ENCODE data around the gene DNAJC21.
"Not testable (repeated sequence)": the region's sequence is repeated elsewhere in the genome, so short reads cannot be mapped to it uniquely, and the experiment has no call there.

DNAJC21 gene

GRCh38 chr5:34929134-34929719 lies at the start of gene DNAJC21:
DNAJC21 (plus strand) TSS chr5:34929559; CDS start chr5:34929820, 261 bp downstream.
- DNase-seq (ENCODE audit: low spot score) = peak; percentile 96

DNA sequence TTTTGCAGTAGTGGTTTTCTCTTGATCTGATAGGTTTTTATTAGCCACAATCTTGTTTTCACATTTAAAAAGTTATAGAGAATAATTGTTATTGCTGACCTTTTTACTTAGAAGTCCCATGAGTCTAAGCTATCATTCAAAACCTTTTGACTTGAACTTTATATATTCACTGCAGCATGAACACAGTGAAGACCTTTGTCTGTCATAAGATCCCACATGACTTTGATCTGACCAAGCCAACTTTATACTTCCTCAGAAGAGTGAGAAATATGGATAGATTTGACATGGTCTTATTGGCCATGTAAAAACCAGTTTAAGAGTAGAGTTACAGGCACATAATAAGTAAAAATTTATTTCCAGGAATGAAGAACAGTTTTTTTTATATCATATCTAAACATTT lies 48.1 kb upstream of the DNAJC21 start:
- no peak for DNase-seq (ENCODE audit: low spot score)

DNA sequence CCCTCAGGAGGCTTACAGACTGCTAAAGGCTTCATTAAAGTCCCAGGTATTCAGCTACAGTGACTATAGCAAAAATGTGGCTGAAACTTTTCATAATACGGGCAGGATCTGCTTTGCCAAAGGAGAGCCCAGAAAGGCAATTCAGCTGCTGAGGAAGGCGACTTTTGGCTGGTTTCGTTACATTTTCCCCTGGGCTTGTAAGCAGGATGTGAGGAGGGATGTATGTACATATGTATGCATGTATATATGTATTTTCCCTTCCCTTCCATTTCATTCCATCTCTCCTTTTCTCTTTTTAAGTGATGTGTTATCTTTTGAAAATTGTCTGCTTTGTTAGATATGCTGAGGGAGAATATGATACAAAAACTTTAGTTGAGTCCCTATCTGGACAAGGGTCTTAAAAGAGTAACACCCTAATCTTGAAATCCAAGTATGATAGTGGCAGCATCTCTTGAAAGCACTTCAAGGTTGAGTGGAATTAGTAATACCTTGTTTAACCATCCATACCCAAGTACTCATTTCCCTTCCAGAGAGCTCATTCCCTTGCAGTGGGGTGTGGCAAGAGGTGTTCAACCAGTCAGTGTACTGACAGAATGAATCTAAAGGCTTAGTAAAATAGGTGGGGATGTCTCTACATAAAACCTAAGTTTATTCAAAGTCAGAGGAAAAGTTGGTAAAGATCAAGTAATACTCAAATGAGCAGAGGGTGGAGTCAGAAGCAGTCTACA lies 42.8 kb upstream of the DNAJC21 start:
- no peak for DNase-seq (ENCODE audit: low spot score)

- no peak for DNase-seq (ENCODE audit: low spot score)
Observed at GRCh38 chr5:34889394-34889793, 40.0 kb upstream of the DNAJC21 start.

DNA sequence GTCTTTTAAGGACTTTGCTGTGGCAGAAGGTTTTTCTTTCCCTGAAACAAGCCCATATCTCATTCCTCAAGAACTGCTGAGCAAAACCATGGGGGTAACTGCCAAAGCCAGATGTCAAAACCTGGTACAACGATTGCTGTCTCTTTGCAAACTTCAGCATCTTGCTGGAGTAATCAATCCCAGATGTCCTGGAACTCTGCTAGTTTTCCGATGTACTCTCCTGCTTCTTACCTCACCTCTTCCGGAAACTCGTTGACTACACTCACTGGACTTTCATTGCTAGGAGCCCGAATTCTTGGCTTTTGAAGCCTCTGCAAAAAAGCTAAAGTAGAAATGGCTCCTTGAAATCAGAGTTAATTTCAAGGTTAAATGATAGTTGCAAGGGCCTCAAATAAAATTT lies 37.4 kb upstream of the DNAJC21 start:
- no peak for DNase-seq (ENCODE audit: low spot score)

DNA sequence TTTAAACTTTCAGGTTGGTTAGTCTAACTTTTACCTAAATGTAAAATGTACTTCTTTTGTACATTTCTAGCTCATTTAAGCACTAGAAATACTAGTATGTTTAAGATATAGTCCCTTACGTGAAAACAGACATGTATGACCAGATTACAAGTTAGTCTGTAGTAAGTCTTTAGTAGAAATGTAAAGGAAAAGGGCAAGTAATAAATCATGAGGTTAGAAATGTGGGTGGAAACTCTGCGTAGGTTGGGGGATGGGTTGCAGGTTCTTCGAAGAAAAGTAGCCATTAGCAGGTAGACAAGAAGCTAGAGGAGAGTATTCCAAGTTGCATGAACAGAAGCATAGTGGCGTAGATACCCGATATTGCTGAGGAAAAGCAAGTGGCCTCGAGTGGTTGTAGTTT lies 36.9 kb upstream of the DNAJC21 start:
- DNase-seq (ENCODE audit: low spot score) = no peak

GRCh38 chr5:34894716-34895115 lies 34.6 kb upstream of the DNAJC21 start:
- DNase-seq (ENCODE audit: low spot score) = no peak

GRCh38 chr5:34895641-34896419 lies 33.5 kb upstream of the DNAJC21 start:
- no peak for DNase-seq (ENCODE audit: low spot score)

- DNase-seq (ENCODE audit: low spot score) = no peak
Observed at GRCh38 chr5:34897646-34898045, 31.7 kb upstream of the DNAJC21 start.

- DNase-seq (ENCODE audit: low spot score) = peak; percentile 58
Observed at GRCh38 chr5:34898258-34898895, 31.0 kb upstream of the DNAJC21 start.

GRCh38 chr5:34899066-34899465 lies 30.3 kb upstream of the DNAJC21 start:
- no peak for DNase-seq (ENCODE audit: low spot score)

DNA sequence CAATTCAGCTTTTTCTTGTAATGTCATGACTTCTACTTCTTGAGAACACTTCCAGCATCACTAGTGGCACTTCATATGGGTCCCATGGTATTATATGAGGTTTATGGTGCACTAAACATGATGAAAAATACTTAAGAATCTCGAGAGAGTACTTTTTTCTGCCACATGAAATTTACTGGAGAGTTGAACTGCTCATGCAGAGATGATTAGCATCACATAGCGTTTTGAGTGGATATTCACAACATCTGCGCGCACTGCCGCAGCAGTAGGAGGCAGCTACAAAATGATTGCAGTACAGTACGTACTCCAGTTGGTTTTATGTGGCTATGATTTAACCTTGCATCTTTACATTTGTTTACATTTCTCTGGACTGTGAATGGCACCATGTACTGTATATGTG lies 28.7 kb upstream of the DNAJC21 start:
- no peak for DNase-seq (ENCODE audit: low spot score)

DNA sequence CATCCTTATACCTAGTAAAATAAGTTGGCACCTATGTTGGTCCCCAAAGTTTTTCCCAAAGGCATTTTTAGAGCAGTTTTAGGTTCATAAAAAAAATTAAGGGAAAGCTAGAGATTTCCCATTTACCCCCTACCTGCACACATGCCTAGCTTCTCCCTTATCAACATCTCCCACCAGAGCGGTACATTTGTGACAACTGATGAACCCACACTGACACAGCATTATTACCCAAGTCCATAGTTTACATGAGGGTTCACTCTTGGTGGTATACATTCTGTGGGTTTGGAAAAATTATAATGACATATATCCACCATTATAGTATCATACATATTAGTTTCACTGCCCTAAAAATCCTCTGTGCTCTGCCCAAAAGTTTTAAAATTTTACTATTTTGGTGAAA lies 26.1 kb upstream of the DNAJC21 start:
- DNase-seq (ENCODE audit: low spot score) = no peak

DNA sequence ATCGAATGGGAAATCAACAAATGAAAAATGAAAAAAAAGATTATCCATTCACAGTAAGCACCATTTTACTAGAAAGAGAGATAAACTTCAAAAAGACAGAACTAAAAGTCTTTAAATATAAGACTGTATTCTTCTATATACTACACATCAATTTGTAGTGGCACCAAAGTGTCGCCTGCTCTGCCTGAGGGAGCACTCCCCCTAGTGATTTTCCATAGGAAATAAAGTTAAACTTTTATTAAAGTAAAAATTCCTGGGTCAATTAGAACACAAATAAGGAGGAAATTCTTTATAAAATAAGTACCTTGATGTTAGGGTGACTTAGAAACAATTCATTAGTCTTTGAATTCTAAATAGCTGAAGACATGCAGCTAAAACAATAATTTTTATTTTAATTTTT lies 23.8 kb upstream of the DNAJC21 start:
- DNase-seq (ENCODE audit: low spot score) = no peak

- no peak for DNase-seq (ENCODE audit: low spot score)
Observed at GRCh38 chr5:34913072-34913471, 16.3 kb upstream of the DNAJC21 start.

DNA sequence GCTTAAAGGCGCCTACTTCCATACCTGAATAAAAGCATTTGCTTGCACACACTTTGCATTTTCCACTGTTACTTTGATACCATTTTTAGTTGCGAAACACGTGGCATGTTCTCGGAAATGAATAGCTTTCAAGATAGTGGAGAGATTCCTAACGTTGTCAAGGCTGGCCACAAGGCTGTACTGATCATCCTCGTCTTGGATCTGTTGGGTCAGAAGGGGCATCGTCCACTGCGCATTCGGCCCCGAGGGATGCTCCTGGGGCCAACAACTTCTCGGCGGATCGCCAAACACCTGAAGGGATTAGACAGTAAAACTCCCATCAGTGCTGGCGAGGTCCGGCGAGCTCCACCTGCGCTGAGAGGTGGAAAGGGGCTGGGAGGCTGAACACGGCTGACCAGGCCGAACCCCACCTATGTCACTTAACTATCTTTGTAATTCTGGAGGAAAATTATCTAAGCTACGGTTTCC lies 14.7 kb upstream of the DNAJC21 start:
- peak; percentile 20 for DNase-seq (ENCODE audit: low spot score)

DNA sequence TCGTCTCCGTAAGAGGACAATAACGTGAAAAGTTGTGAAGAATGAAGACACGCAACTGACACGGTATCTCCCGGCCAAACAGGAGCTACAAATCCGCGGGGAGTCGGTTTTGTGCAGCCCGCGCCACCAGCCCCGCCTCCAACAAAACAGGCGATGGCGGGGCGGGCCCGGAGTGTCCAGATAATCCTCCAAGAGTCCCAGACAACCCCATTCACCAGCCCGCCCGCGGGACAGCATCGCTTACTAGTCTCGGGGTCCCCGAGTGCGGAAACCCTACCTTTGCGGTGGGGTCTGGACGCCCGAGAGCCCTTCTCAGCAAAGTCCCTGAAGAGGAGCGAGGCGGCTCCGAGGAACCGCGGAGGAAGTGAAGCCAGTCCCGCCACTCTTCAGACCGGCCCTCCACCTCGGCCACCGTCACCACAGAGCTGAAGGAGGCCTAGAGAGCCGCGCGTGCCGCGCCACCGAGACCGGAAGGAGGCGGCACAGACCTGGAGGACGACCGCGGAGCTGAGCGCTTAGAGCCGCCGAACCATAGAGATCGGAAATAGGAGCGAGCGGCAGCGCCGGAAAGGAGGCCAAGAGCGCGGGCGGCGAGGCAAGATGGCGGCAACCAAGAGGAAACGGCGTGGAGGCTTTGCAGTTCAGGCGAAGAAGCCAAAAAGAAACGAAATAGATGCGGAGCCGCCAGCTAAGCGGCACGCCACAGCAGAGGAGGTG lies 14.1 kb upstream of the DNAJC21 start, which contains the start of the genes BRIX1 and RAD1:
Gene BRIX1, plus strand, starts transcription at position 573 of the 717 bp plus-strand sequence. Its CDS starts 28 bp downstream, at position 601.
Gene RAD1, minus strand, starts transcription at position 366 of the 717 bp plus-strand sequence. CDS start 612 bp downstream, outside the sequence.
- peak; percentile 97 for DNase-seq (ENCODE audit: low spot score)

- no peak for DNase-seq (ENCODE audit: low spot score)
Observed at GRCh38 chr5:34915856-34916192, 13.5 kb upstream of the DNAJC21 start.

DNA sequence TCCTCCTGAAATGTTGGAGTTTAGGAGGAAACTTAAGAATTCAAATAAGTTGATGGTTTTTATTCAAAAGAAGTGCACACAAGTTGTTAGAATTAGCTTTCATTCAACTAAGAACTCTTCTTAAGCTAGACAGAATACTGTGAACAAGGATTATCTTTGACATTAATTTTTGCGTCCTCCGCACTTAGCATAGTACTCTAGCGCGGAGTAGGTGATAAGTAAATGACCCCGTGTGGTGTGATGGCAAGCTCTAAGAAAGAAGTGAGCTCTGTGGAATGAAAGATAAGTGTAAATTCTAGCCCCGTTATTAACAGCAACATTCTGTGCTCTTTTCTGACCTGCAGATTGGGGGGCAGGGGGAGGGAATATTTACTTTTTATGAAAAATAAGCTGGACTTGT lies 12.8 kb upstream of the DNAJC21 start:
- DNase-seq (ENCODE audit: low spot score) = no peak

- DNase-seq (ENCODE audit: low spot score) = no peak
Observed at GRCh38 chr5:34918025-34918424, 11.3 kb upstream of the DNAJC21 start.

- DNase-seq (ENCODE audit: low spot score) = no peak
Observed at GRCh38 chr5:34919077-34919476, 10.3 kb upstream of the DNAJC21 start.

GRCh38 chr5:34923256-34923655 lies 6.1 kb upstream of the DNAJC21 start:
- DNase-seq (ENCODE audit: low spot score) = not testable (repeated sequence)

Measured in SW480 (cell line).